Endometrium (tissue), 2 donors: ENCODE results near the gene CFAP46.
"Not testable (repeated sequence)": the region's sequence is repeated elsewhere in the genome, so short reads cannot be mapped to it uniquely, and the experiment has no call there.

Source experiments
- FAIRE-seq: peaks from 2 replicates; lab custom pipeline; 2012; peaks lifted over from hg19 to GRCh38; lab: Jason Lieb, UNC
- donor health status: control.
- donor health status: control.

The CFAP46 gene

DNA sequence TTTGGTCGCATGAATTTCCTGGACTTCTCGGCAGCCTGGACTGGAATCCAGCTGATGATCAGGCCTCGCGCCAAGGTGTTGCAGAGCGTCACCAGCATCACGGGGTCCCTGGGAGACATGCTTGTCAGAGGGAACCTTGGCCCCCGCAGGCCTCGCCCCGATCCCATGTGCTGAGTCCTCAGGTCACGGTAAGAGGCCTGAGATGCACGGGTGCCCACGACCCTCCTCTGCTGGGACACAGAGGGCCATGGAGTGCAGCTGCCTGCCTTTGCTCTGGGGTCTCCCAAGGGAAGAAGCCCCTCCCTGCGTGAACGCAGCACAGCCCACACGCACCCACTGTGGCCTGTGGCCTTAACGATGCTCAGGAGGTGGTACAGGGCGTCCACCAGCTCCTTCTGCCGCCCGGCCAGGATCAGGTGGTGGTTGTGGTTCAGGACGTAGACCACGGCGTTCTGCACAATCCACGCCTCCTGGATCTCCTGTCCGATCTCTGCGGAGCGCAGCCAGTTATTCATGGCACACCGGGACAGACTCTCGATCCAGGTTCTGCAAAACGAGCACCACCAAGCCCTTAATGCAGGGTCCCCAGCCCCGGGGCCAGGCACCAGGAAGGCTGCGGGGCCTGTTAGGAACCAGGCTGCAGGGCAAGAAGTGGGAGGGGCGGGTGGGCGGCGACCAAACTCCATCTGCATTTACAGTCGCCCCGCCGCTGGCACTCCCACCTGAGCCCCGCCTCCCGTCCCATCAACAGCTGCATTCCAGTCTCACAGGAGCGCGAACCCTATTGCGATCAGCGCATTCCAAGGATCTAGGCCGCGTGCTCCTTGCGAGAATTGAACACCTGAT, 29.4 kb downstream of the CFAP46 start:
- FAIRE-seq = no peak

DNA sequence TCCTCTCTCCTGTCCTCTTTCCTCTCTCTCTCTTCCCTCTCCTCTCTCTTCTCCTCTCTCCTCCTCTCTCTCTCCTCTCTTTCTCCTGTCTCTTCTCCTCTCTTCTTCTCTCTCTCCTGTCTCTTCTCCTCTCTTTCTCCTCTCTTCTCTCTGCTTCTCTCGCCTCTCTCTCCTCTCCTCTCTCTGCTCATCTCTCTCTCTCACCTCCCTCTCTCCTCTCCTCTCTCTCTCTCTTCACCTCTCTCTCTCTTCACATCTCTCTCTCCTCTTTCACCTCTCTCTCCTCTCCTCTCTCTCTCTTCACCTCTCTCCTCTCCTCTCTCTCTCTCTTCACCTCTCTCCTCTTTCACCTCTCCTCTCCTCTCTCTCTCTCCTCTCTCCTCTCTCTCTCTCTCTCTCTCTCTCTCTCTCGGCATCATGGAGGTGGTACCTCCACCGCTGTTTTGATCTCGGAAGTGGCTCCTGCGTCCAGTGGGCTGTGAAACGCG, 30.1 kb downstream of the CFAP46 start:
- no peak for FAIRE-seq

DNA sequence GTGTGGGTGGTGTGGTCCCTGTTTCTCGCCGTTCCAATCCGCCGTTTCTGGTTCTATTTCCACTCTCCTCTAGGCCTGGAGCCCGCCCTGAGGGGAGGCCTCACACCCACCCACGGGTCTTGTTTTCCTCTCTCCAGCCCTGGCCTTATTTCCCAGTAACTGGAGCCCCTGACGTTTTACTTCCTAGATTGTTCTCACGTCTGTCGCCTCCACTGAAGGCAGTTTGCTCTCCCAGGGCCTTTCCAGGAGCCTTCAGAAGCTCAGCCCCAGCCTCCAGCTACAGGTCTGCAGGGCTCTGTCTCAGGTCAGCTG, 30.6 kb downstream of the CFAP46 start:
- FAIRE-seq = no peak

DNA sequence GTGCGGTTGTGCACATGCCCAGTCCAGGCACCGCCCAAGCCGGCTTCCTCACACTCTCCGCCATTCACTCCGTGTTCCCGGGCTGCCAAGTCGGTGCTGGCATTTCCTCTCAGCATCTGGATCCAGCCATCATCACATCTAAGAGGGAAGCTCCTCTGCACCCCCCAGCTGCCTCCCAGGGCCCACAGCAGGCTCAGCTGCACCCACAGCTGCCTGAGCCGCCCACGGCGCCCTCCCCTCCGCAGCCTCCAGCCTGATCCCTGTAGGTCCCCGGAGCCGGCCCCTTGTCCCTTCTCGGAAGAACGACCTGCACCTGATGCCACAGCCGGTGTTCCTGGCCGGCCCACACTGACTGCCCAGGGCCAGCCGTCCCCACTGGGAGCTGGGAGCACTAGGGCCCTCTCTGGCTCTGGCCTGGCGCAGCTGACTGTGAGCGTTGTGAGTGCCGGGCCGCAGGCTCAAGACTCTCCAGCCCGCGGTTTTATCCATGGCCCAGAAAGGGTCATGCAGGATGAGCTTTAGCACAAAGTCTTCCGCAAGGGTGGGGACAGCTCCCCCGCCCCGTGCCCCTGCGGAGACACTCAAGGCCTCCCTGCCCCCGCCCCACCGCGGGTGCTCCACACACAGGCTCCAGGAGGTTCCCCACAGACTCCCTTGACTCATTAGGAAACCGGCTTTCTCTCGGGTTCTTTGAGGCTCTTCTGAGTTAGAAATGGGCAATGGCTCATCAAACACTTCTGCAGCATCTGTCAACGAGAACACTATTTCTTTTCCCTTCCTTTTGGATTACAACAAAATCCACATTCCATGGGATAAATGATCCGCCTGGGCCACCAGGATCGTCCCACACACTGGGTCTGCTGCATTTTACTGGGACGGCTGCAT, 31.2 kb downstream of the CFAP46 start:
- FAIRE-seq = no peak

DNA sequence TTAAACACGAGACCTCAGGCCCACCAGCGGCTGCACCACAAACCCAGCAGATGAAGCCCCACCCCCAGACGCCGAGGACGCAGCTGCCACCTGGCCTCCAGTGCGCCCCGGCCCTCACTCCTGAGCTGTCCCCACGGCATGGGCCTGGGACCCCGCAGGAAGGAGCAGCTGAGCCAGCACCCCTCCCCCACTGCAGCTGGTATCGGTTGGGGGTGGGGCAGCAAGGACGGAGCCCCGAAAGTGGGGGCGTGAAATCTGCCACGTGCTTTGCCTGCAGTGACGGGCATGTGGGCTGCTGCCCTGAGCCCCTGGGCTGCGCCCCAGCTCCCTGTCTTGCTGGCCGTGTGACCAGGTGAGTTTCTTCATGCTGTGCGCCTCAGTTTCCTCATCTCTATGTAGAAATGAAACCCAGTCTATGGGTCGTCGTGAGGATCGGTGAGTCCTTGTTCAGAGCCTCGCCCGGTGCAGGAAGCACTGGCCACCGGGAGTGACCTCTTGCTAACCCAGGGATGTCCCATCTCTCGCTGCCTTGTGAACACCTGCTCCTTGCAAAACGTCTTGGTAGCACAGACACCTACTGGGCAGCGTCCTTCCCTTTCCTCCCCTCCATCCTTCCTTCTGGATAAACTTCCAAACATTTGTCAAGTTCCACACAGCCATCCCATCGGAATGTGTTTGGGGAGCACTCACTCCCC, 32.0 kb downstream of the CFAP46 start:
- FAIRE-seq = no peak

DNA sequence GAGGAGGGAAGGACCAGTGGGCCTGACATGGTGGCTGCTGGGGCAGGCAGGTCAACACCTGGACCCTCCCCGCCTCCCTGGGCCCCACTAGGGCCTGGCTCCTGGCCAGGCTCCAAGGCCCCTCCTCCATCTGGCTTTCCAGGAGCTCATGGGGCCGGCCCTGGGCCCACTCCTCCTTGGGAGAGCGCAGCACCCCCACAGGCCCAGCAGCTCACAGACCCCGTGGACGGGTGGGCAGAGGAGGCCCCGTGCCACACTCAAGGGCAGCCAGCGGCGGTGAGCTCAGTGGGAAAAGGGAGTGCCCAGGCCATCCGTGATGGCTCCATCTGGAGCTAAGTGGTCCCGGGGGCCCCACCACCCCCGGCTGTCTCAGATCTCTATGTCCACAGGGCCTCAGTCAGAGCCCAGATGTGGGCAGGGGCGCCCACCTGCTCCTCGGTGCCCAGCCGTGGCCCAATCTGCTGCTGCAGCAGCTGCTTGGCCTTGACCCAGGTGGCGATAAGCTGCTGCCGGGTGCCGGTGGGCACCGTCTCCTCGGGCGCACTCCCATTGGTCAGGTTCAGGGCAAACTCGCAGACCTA, 32.8 kb downstream of the CFAP46 start:
- FAIRE-seq = no peak

DNA sequence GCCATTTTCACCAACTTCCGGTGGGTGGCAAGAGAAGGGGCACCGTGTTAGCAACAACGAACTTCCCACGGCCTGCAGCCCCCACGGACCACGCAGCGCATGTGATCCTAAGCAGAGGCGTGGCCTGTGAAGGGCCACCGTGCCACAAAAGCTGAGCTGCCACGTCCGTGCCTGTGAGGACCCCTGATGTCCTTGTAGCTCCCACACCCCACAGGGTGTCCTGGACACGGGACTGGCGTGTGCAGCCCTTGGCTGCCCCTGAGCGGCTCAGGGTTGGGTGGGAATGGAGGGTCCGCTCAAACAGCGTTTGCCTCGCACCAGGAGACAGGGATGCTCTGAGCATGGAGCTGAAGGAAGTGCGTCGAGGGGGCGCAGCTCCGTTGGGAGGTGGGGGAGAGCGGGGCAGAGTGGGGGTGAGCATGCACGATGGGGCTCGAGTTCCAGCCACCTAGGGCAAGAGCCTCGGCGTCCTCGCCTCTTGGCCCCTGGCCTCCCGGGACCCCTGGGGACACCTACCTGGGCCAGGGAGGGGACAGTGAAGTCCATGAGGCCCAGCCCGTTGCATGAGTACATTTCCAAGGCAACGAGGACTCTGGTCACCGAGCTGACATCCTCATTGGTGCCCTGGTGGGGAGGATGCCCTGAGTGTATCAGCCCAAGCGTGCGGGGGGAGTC, 33.6 kb downstream of the CFAP46 start:
- FAIRE-seq = no peak

DNA sequence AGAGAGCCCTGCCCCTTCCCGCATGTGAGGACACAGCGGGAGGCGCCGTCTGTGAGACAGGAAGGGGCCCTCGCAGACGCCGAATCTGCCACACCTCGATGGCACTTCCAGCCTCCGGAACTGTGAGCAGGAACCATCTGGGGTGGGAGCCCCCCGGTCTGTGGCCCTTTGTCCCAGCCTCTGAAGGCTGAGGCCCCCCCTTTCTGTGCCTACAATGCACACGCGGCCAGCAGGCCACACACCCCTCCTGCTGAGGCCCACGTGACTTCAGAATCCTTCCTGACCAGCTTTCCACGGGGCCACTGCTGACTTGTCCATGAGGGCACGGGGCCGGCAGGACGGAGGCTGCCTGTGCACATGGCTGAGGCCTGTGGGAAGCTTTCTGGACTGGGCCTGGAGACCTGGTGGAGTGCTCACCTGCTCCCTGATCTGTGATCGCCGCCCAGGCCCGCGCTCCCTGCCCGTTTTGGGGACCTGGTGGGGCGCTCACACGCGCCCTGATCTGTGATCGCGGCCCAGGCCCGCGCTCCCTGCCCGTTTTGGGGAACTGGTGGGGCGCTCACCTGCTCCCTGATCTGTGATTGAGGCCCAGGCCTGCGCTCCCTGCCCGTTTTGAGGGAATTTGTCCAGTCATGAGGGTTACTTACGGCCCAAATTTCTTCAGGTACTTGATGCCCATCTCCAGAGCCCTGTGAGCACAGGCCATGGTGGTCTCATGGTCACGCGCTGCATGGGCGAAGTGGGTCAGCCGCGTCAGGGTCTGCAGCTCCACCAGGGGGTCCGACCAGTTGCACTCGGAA, 34.3 kb downstream of the CFAP46 start:
- no peak for FAIRE-seq

DNA sequence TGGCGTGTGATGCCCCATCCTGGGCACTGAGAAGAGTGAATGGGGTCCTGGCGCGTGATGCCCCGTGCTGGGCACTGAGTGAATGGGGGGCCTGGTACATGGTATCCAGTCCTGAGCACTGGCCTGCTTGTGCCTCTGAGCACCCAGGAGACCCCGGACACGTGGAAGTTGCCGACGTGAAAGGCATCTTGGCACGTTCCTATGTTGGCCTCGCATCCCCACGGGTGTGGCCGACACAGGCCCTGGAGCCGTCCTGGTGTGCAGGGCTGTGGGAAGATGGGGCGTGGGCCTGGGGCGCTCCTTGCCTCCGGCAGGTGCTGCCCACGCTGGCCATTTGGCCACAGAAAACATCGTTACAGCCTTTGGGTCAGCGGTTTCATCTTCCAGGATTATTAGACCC, 35.5 kb downstream of the CFAP46 start:
- no peak for FAIRE-seq

DNA sequence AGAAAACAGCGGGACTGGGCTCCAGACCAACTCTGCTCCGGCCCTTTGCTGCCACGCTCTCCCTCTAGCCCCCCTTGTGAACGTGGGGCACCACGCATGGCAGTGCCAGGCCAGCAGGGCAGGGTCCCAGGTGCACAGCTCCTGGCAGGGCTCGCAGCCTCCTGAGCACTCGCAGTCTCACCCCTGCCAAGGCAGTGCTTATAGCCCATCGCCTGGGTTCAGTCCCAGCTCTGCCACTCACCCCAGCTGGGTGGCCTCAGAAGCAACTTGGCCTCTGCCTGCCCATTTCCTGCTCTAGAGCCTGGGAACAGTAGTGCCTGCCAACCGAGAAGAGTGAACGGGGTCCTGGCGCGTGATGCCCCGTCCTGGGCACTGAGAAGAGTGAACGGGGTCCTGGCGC, 36.3 kb downstream of the CFAP46 start:
- FAIRE-seq = no peak

DNA sequence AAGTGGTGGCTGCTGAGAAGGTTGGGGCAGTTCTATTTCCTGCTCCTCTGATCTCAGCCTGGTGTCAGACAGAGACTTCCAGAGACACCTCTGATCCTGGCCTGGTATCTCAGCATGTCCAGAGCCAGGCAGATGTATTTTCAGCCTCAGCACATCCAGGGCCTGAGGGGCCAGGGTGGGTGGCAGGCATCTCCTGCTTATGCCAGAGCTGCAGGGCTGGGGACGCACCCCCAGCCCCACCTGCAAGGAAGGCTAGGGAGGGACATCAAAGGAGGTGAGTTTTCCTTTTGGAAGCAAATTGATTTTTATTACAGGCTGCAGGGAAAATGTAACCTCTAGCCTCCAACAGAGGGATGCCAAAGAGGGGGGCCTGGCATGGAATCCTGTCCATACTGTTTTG, 36.7 kb downstream of the CFAP46 start:
- no peak for FAIRE-seq

DNA sequence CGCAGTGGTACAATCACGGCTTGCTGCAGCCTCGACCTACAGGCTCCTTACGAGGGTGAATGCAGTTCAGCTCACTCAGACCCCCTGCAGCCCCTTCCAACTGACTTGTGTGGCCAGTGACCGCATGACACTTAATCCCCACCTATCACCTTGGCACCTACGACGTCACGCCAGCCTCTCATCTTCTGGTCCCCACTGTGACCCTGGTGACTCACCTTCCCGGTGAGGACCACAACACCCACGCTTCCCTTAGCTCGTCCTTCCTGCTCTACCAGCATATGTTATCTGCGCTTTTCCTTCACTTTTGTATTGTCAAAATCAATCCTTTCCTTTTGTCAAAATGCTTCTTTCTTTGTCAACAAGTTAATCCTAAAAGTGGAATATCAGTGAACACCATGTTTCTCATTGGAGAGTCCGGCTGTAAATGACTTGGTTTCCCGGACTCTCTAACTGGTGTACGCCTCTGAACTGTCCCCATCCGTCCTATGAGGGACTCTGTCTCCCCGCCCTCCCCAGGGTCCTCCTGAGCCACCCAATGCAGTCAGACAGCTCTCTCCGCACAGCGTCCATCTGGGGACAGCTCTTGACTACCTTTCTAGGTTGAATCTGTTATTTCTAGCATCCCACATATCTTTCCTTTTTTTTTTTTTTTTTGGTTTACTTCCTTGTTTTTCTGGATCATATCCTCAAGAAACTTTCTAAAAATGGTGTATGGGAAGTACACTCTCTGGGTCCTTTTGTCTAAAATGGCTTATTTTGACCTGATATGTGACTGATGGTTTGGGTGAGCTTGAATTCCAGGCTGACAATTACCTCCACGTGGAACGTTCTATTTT, 37.3 kb downstream of the CFAP46 start:
- no peak for FAIRE-seq

DNA sequence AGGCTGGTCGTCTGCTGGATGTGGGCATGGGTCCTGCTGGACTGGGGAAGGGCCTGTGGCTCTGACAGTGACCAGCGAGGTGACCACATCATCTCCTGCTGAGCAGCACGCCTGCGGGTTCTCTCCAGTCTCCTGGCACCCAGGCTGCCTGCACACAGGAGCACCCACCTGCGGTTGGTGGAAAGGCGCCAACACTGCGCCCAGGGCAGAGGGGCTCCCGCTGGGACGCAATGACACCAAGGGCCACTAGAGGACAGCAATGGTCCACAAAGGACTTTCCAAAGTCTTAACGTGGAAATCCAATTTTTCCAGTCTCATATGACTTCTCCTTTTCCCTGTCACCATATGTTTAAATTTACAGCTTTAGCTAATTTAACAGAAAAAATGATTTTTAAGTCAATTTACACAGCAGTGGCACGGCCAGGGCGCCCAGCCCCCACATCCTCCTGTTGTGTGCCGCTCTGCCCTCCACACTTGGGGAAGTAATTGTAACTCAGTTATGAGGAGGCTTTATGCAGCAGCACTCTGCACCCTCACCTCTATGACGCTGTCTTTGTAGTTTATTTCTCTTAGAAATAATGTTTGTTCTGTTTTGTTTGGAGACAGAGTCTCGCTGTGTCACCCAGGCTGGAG, 38.1 kb downstream of the CFAP46 start:
- no peak for FAIRE-seq

DNA sequence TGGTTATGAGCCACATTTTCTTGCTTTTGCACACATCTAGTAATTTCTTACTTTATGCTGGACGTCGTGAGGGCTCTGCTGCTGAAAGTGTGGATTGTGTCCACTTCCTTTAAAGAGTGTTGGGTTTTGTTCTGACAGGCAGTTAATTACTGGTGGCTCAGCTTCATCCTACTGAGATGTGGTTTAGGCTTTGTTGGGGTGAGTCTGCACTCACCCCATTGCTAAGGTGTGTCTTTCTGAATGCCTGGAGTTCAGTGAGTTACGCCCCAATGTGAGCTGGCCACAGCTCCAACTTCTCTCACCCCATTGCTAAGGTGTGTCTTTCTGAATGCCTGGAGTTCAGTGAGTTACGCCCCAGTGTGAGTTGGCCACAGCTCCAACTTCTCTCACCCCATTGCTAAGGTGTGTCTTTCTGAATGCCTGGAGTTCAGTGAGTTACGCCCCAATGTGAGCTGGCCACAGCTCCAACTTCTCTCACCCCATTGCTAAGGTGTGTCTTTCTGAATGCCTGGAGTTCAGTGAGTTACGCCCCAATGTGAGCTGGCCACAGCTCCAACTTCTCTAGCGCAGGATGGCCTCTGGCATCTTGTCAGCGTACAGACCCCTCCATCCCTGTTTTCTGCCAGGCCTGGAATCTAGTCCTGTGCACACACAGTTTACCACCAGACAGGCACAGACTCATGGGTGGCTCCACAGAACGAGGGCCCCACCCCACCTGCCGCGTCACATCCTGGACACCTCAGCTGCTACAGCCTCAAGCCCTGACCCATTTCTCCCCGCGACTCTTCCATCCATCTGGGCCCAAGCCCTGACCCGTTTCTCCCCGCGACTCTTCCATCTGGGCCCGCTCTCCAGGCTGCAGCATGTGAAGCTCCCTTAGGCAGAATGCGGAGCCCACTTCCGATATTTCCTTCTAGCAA, 39.5 kb downstream of the CFAP46 start:
- FAIRE-seq = not testable (repeated sequence)

DNA sequence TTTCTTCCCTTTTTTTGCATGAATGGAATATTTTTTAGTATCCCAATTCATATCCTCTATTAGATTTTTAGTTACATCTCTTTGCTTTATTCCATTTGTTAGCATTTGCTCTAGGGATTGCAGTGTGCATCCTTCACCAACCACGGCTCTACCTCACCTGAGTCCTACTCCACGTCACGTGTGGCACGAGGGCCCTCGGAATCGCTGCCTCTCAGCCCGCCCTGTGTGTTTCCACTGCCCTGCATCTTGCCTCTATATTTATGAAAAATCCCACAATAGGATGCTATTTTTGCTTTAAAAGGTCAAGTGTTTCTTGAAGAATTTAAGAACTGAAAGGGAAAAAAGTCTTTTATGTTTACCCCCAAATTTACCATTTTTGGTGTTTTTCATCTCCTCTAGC, 41.0 kb downstream of the CFAP46 start:
- FAIRE-seq = no peak

DNA sequence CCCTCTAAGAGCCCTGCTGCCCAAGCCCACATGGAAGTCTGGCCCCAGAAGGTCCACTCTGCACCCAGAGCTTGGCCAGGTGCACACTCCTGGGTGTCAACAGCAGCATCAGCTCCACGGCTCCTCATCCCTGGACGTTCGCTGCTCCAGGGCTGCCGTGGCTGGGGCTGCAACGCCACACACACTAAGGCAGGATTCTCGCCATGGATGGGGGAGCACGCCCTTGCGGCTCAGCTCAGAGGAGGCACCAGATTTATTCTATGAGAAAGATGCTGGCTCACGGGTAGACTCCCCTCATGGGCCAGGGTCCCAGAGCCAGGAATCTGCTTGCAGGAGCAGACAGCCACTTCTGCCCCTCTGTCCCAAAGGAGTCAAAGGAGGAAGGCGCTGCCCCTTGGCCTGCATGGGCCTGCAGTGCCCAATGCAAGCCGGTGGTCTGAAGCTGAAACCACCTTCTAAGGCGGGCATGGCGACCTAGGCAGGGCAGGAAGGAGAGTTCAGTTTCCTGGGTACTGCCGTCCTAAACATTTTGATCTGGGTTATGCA, 42.1 kb downstream of the CFAP46 start:
- no peak for FAIRE-seq

DNA sequence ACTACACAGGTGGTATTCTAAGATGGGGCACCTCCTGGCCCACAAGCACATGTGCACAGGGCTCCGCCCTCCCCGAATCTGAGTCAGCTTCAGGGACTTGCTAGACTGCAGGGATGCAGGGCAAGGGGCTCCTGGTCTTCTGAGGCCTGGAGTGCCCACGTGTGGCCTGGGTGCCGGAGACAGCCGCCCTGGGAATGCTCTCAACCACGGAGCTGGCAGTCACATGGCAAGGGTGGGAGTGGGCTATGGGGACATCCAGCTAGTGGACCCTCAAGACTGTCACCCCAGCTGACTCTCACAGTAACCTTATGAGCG, 42.7 kb downstream of the CFAP46 start:
- FAIRE-seq = no peak

DNA sequence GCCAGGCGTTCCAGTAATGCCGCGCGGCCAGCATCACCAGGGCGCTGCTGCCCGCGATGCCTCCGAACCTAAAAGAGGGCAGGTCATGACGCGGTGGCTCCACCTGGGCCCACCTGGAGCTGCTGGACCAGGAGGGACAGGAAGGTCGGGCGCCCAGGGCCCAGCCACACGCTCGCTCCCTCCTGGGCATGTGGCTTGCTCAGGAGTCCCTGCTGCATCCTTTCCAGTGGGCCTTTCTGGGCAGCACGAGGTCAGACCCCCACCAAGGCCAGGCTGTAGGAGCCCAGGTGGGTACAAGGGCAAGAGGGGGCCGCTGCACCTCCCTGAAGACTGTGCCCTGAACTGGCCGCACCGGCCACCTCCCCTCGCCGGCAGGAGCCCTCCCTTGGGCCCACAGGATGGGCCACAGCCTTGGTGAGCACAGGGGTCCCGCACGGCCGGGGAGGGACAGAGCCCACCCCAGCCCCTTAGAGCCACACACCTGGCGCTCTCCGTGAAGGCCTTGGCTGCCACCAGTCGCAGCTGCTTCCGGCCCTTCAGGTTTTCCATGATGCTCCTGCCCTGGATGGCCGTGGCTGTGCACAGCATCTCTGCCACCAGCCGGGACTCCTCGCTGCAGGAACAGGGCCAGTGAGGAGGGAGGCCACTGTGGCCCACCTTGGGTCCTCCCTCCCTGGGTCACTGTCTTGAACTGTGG, 43.2 kb downstream of the CFAP46 start:
- no peak for FAIRE-seq
